HepG2 (cell line): Measurements from ENCODE around the gene LOXL3. TPM values are rescaled to one million over a fixed set of nuclear protein-coding genes. Genes with fewer than 3 reads are reported as not detected.

Source experiments
- BCL6 ChIP-seq: IDR thresholded peaks from 2 replicates; pipeline ENCODE4 v1.6.1; 2016; ENCODE audit warnings: missing genetic modification reagents, missing compliant biosample characterization
- CSRNP2 ChIP-seq: sonication (generic); formaldehyde crosslinking; conservative IDR thresholded peaks from 2 replicates; pipeline ENCODE4 v1.8.0; 2022; ENCODE audit warnings: low read depth, missing genetic modification reagents
- FOSL2 ChIP-seq: sonication (generic); formaldehyde crosslinking; IDR thresholded peaks from 2 replicates; pipeline ENCODE4 v1.4.0; 2020; ENCODE audit warnings: missing genetic modification reagents
- KLF6 ChIP-seq: IDR thresholded peaks from 2 replicates; pipeline ENCODE4 v1.8.0; 2016; ENCODE audit warnings: missing biosample characterization, missing genetic modification reagents
- LCORL ChIP-seq, 2 experiments: fragments of 450-650 bp in 1 of 2; sonication (generic) in 1 of 2; formaldehyde crosslinking in 1 of 2; IDR thresholded peaks; 2 replicates each; pipeline versions ENCODE4 v1.5.0 to v1.6.1; 2017 to 2020; ENCODE audit warnings: antibody characterized with exemption in 1 of 2, missing genetic modification reagents in 1 of 2
- MED13 ChIP-seq: sonication (generic); formaldehyde crosslinking; IDR thresholded peaks from 2 replicates; pipeline ENCODE4 v1.5.0; 2020; ENCODE audit warnings: missing genetic modification reagents
- MXD1 ChIP-seq: sonication (generic); formaldehyde crosslinking; IDR thresholded peaks from 2 replicates; pipeline ENCODE4 v1.4.0; 2020; ENCODE audit warnings: mild to moderate bottlenecking, missing genetic modification reagents
- MXI1 ChIP-seq: IDR thresholded peaks from 3 replicates; pipeline ENCODE4 v1.6.1; 2012; ENCODE audit warnings: low read depth, low read length, inconsistent platforms, borderline replicate concordance
- PRDM15 ChIP-seq: sonication (generic); formaldehyde crosslinking; IDR thresholded peaks from 2 replicates; pipeline ENCODE4 v1.4.0; 2020; ENCODE audit warnings: missing genetic modification reagents
- ZNF101 ChIP-seq: sonication (generic); formaldehyde crosslinking; IDR thresholded peaks from 2 replicates; pipeline ENCODE4 v1.4.0; 2020; ENCODE audit warnings: mild to moderate bottlenecking, low read depth, missing genetic modification reagents, borderline replicate concordance
- ZNF124 ChIP-seq: sonication (generic); formaldehyde crosslinking; IDR thresholded peaks from 2 replicates; pipeline ENCODE4 v1.4.0; 2020; ENCODE audit warnings: missing genetic modification reagents
- ZNF468 ChIP-seq: sonication (generic); formaldehyde crosslinking; IDR thresholded peaks from 2 replicates; pipeline ENCODE4 v1.8.0; 2022; ENCODE audit warnings: mild to moderate bottlenecking, moderate library complexity, missing genetic modification reagents
- polyA plus RNA-seq, 8 experiments: library from polyadenylated mRNA; depleted of rRNA in 3 of 8; stranded (reverse) in 7 of 8; unstranded in 1 of 8; fragments of >200 nt; fragmentation: Illumina TruSeq in 4 of 8; extraction: Trizol in 4 of 8; gene quantifications; 2 replicates each; pipeline versions ENCODE4 v1.2.1 to v1.2.3, GENCODE V29; 2011 to 2016; ENCODE audit warnings: low read depth in 4 of 8, missing spikeins in 1 of 8, mixed read lengths in 1 of 8; ENCODE audit not compliant: insufficient read depth in 1 of 8
- total RNA-seq, 5 experiments: library from RNA; depleted of rRNA; stranded (reverse); fragments of >200 nt; fragmentation: Illumina TruSeq; extraction: Trizol; gene quantifications; 2 replicates each; pipeline ENCODE4 v1.2.3, GENCODE V29; 2016; ENCODE audit warnings: low read depth in 1 of 5
- TF ChIP-seq, protein P1 (sequence below): sonication (generic); formaldehyde crosslinking; conservative IDR thresholded peaks from 2 replicates; pipeline ENCODE4 v1.5.0; 2020; ENCODE audit warnings: missing genetic modification reagents
- TF ChIP-seq, protein P2 (sequence below): sonication (generic); formaldehyde crosslinking; IDR thresholded peaks from 2 replicates; pipeline ENCODE4 v1.4.0; 2020; ENCODE audit warnings: missing genetic modification reagents

LOXL3 gene
- total and polyA plus RNA-seq, 2 of the 13 experiments (the other 11 are each of a cell fraction or from before 2014, with no cell fraction given): 0.55 to 6.5 TPM

DNA sequence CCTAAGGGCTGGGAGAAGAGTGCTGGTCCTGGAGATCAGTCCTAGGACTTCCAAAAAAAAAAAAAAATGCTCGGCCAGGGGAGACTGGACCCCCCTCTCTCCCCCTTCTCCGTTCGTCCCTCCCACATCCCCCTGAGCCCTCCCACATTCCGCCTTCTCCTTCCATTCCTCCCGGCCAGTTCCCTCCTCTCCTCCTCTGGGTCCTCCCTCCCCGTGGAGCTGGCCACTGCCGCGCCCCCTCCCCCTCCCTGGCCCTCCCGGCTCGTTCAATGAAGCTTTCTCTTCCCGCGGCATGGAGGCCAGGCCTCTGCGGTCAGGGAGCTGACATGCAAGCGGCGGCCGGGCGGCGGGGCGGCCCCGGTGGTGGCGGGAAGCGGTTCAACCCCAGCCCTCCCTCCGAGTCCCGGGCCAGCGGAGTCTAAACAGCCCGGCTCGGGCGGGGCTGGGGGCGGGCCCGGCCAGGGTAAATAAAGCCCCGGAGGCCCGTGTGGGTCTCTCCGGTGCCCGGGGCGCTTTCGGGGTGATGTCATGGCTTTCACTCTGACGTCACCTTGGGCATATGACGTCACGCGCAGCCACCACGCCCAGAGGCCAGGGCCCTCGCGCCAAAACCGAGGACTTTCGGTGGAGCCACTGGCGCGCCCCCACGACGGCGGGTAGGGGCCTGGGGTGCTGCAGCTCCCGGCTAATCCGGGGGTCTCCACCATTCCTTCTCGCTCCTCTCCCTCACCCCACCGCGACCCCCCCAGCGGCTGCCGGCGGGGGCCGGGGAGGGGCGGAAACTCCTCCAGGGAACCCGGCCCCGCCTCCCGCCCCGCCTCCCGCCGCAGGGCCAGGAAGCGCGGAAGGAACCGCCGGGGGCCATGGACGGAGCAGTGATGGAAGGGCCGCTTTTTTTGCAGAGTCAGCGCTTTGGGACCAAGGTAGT is at the start of gene LOXL3, which contains the start of gene DOK1 (continued):
- TF ChIP-seq, protein P1, sequence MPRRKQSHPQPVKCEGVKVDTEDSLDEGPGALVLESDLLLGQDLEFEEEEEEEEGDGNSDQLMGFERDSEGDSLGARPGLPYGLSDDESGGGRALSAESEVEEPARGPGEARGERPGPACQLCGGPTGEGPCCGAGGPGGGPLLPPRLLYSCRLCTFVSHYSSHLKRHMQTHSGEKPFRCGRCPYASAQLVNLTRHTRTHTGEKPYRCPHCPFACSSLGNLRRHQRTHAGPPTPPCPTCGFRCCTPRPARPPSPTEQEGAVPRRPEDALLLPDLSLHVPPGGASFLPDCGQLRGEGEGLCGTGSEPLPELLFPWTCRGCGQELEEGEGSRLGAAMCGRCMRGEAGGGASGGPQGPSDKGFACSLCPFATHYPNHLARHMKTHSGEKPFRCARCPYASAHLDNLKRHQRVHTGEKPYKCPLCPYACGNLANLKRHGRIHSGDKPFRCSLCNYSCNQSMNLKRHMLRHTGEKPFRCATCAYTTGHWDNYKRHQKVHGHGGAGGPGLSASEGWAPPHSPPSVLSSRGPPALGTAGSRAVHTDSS: no peak
- TF ChIP-seq LCORL (IDR thresholded peaks at IDR 0.05): no peak
- 0 out of 2 replicates have a peak, but pooled peaks have one; percentile 43 for TF ChIP-seq LCORL (CRISPR knock-in tag; IDR thresholded peaks at IDR 0.05)
- no peak for TF ChIP-seq ZNF468 (CRISPR knock-in tag)
- TF ChIP-seq PRDM15 (CRISPR knock-in tag): no peak
- no peak for TF ChIP-seq ZNF124 (CRISPR knock-in tag)
- no peak for TF ChIP-seq MXI1
- peak; percentile 39; the same call in 1 of the 2 replicates for TF ChIP-seq MXD1 (CRISPR knock-in tag)
- TF ChIP-seq ZNF101 (CRISPR knock-in tag): no peak
- TF ChIP-seq, protein P2, sequence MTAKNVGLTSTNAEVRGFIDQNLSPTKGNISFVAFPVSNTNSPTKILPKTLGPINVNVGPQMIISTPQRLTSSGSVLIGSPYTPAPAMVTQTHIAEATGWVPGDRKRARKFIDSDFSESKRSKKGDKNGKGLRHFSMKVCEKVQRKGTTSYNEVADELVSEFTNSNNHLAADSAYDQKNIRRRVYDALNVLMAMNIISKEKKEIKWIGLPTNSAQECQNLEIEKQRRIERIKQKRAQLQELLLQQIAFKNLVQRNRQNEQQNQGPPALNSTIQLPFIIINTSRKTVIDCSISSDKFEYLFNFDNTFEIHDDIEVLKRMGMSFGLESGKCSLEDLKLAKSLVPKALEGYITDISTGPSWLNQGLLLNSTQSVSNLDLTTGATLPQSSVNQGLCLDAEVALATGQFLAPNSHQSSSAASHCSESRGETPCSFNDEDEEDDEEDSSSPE (CRISPR knock-in tag): no peak; the same call in 1 of the 2 replicates
- no peak for TF ChIP-seq FOSL2 (CRISPR knock-in tag)
- no peak for TF ChIP-seq CSRNP2 (CRISPR knock-in tag)
- TF ChIP-seq KLF6 (CRISPR knock-in tag): no peak
- no peak for TF ChIP-seq MED13
- TF ChIP-seq BCL6 (CRISPR knock-in tag): no peak
